Measurements from ENCODE around the gene NUP155.
"Not testable (repeated sequence)": the region's sequence is repeated elsewhere in the genome, so short reads cannot be mapped to it uniquely, and the experiment has no call there.

NUP155 gene
- 45.6 to 75.8 (median 69.9) reads per million in 4 donors for total RNA-seq

- peak; percentile 73 to 94 (median 82) for DNase-seq
Measured at GRCh38 chr5:37370864-37371726, at the start of gene NUP155. NUP155 (minus strand) TSS chr5:37371106; CDS start chr5:37370977, 129 bp downstream.

DNA sequence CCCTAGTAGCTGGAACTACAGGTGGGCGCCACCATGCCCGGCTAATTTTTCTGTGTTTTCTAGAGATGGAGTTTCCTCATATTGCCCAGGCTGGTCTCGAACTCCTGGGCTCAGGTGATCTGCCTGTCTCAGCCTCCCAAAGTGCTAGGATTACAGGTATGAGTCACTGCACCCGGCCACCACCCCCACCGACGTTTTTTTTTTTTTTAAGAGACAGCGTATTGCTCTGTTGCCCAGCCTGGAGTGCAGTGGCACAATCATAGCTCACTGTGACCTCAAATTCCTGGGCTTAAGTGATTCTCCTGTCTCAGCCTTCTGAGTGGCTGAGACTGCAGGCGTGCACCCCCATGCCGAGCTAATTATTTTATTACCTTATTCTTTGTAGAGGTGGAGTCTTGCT is 46.4 kb upstream of the NUP155 start:
- DNase-seq: no peak

GRCh38 chr5:37415456-37415855 is 44.5 kb upstream of the NUP155 start:
- not testable (repeated sequence) for DNase-seq

DNA sequence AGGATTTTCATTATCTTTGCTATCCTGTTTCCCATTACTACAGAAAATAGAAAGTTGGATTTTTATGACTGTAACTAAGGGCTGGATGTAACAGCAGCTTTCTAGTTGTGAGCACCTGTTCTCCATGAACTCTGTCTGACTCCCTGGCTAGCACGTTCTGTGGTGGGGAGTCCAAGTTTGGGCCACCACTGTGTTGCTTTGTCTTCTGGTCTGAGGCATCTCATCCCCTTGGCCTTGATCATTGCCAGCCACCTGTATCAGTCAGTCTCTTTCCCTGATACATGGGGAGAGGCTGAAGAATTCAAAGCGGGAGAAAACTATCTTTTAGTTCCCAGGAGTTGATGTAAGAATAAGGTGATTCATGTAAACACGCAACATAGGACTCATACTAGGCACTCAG is 41.6 kb upstream of the NUP155 start:
- no peak for DNase-seq

- DNase-seq: no peak
Measured at GRCh38 chr5:37400501-37400900, 29.6 kb upstream of the NUP155 start.

GRCh38 chr5:37396352-37396751 is 25.4 kb upstream of the NUP155 start:
- DNase-seq: no peak

DNA sequence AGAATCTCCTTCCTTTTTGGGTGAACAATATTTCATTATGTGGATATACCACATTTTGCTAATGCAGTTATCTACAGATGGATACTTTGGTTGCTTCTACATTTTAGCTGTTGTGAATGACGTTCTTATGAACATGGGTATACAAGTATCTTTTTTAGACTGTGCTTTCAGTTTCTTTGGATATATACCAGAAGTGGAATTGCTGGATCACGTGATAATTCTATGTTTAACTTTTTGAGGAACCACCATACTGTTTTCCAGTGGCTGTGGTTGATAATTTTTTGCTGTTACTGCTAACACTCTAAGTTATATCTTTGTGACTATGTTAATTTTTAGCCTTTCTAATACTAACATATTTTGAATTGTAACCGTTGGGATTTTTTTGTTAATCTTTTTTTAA is 20.7 kb upstream of the NUP155 start:
- no peak for DNase-seq

- peak; percentile 52 to 92 (median 63) for DNase-seq
Measured at GRCh38 chr5:37379100-37379628, 8.3 kb upstream of the NUP155 start, which contains the start of gene WDR70. WDR70 (plus strand) TSS chr5:37379318; CDS start chr5:37379368, 50 bp downstream.

- DNase-seq: not testable (repeated sequence)
Measured at GRCh38 chr5:37378066-37378465, 7.2 kb upstream of the NUP155 start.

GRCh38 chr5:37375091-37375490 is 4.2 kb upstream of the NUP155 start:
- no peak for DNase-seq

DNA sequence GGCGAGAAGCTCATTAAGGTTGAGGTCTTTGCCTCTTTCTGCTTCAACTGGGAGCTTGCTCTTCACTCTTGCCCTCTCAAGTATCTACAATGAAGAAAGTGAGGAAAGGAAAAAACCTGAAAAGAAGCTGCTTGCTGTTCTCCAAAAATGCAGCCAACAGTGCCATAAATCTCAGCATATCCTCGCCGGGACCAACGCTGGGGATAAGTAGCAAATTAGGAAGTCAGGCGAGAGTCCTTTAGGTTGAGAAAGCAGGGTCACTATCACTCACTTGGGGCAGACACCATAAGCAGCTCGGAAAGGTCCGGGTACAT is 399 bp downstream of the NUP155 start:
- no peak for DNase-seq

DNA sequence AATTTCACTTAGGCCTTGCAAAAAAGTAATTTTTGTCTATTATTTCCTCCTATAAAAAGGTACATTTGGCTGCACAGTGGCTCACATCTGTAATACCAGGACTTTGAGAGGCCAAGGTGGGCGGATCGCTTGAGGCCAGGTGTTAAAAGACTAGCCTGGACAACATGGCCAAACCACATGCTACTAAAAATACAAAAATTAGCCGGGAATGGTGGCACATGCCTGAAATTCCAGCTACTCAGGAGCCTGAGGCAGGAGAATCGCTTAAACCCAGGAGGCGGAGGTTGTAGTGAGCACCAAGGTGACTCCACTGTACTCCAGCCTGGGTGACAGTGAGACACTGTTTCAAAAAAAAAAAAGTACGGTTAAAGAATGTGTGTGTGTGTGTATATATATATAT is 15.7 kb downstream of the NUP155 start:
- no peak for DNase-seq

DNA sequence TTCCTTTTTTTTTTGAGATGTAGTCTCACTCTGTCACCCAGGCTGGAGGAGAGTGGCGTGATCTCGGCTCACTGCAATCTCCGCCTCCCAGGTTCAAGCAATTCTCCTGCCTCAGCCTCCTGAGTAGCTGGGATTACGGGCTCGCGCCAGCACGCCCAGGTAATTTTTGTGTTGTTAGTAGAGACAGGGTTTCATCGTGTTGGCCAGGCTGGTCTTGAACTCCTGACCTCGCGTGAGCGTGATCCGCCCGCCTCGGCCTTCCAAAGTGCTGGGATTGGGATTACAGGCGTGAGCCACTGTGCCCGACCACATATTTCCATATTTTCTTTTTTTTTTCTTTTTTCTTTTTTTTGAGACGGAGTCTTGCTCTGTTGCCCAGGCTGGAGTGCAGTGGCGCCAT is 28.2 kb downstream of the NUP155 start:
- DNase-seq: not testable (repeated sequence)

GRCh38 chr5:37334754-37335153 is 36.2 kb downstream of the NUP155 start:
- DNase-seq: not testable (repeated sequence)

DNA sequence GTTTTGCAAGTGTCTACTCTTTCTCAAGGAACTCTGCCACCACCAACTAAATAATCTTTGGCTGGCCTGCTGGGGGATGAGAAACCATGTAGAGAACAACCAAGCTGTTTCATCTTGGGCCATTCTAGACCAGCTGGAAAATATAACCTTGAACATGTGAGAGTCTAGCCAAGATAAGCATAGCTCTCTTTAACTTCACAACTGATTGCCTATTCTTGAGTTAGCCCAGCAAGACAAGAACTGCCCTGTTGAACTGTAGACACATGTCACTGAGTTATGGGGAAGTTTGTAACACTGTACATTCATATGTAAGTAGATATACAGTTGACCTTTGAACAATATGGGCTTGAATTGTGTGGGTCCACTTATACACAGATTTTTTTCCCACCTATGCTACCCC is 44.4 kb downstream of the NUP155 start:
- DNase-seq: no peak

DNA sequence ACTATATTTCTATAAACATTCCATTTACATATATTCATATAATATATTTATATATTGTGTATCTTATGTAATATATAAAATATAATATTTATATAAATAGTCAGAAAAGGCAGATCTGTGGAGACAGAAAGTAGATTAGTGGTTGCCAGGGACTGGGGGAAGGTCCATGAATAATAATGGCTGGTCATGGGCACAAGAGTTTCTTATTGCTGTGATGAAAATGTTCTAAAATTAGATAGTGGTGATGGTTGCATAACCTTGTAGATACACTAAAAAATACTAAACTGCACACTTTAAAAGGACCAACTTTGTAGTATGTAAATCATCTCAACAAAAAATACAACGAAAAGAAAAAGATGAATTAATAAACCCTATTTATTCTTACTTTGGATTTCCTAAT is 47.3 kb downstream of the NUP155 start:
- no peak for DNase-seq

DNA sequence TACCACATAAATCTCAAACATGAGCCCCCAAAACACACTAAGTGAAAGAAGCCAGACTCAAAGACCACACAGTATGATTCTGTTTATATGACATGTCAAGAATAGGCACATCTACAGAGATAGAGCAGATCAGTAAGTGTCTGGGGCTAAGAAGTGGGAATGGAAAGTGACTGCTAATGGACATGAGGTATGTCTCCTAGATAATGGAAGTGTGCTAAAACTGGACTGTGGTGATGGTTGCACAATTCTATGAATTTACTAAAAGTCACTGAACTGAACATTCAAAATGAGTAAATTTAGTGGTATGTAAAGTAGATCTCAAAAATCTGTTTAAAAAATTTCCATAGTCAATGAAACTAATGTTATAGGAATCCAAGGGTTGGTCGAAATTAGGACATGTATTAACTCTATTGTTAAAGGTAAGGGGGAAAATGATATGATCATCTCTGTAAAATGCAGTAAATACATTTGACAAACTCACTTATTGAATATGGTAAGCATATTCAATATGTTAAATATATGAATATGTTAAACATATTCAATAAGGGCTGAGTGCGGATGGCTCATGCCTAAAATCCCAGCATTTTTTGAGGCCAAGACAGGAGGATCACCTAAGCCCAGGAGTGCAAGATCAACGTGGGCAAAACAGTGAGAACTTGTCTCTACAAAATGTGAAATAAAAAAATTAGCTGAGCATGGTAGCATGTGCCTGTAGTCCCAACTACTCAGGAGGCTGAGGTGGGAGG is 51.7 kb downstream of the NUP155 start:
- no peak for DNase-seq

DNA sequence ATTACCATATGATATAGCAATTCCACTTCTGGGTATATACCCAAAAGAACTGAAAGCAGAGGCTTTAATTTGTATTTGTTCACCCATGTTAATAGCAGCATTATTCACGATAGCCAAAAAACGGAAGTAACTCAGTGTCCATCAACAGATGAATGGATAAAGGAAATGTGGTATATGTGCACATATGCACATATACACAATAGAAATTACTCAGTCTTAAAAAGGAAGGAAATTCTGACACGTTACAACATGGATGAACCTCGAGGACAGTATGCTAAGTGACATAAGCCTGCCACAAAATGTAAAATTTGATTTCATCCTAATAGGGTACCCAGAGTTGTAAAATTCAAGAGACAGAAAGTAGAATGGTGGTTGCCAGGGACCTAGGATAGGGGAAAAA is 54.9 kb downstream of the NUP155 start:
- DNase-seq: no peak

DNA sequence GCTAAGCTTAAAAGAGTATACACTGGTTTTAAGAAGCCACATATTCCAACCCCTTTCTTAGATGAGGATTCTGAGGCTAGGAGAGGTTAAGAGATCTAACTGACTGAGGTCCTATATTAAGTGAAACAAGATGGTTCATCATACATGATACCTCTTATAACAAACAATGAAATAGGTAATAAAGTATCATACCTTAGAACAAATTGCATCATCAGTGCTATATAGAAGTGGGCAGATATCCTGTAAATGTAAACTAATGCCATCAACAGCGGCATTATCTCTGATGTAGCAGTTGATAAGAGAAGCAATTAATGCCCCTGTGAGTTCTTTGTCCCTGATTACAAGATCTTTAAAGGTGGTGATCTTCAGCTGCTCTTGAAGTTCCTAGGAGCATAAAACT is 60.5 kb downstream of the NUP155 start:
- DNase-seq: no peak

- no peak for DNase-seq
Measured at GRCh38 chr5:37308793-37309192, 62.1 kb downstream of the NUP155 start.

GRCh38 chr5:37304888-37305287 is 66.0 kb downstream of the NUP155 start:
- no peak for DNase-seq

DNA sequence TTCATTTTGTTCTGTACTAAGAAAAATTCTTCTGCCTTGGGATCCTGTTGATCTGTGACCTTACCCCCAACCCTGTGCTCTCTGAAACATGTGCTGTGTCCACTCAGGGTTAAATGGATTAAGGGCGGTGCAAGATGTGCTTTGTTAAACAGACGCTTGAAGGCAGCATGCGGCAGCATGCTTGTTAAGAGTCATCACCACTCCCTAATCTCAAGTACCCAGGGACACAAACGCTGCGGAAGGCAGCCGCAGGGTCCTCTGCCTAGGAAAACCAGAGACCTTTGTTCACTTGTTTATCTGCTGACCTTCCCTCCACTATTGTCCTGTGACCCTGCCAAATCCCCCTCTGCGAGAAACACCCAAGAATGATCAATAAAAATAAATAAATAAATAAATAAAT is 74.6 kb downstream of the NUP155 start:
- not testable (repeated sequence) for DNase-seq

GRCh38 chr5:37283214-37283820 is 87.6 kb downstream of the NUP155 start:
- DNase-seq: no peak

Data from T-helper 1 cell (primary cell).